Loucy (cell line): ENCODE data around the gene TIGD4.

Experiments used
- H2AFZ ChIP-seq: fragments of 200-600 bp; sonication (generic); 2 replicates; pipeline ENCODE4 v1.6.0; 2016; ENCODE audit warnings: antibody characterized with exemption, mild to moderate bottlenecking, low read length, moderate library complexity
- H3F3A ChIP-seq: fragments of 200-600 bp; 2 replicates; pipeline ENCODE4 v1.6.0; 2016; ENCODE audit warnings: antibody characterized with exemption, low read depth, mild to moderate bottlenecking
- H3K27me3 ChIP-seq: fragments of 200-600 bp; sonication (generic); 2 replicates; pipeline ENCODE4 v1.6.1; 2014; ENCODE audit warnings: low read length, mild to moderate bottlenecking; ENCODE audit not compliant: insufficient read depth, poor library complexity, severe bottlenecking
- H3K36me3 ChIP-seq: fragments of 200-600 bp; sonication (generic); 2 replicates; pipeline ENCODE4 v1.6.1; 2016; ENCODE audit warnings: low read length; ENCODE audit not compliant: insufficient read depth
- H3K4me1 ChIP-seq: fragments of 200-600 bp; sonication (generic); 2 replicates; pipeline ENCODE4 v1.5.1; 2014; ENCODE audit warnings: low read length, mild to moderate bottlenecking; ENCODE audit not compliant: insufficient read depth, poor library complexity, severe bottlenecking
- H3K4me2 ChIP-seq: fragments of 200-600 bp; sonication (generic); 2 replicates; pipeline ENCODE4 v1.6.0; 2014; ENCODE audit warnings: antibody characterized with exemption, low read length, low read depth, mild to moderate bottlenecking; ENCODE audit not compliant: poor library complexity, severe bottlenecking
- H3K4me3 ChIP-seq: fragments of 200-600 bp; sonication (generic); 2 replicates; pipeline ENCODE4 v1.5.1; 2014; ENCODE audit warnings: low read length, mild to moderate bottlenecking, mixed read lengths; ENCODE audit not compliant: poor library complexity, severe bottlenecking
- H3K79me2 ChIP-seq: fragments of 200-600 bp; sonication (generic); 2 replicates; pipeline ENCODE4 v1.6.1; 2014; ENCODE audit warnings: low read length; ENCODE audit not compliant: insufficient read depth
- H3K9ac ChIP-seq: fragments of 200-600 bp; sonication (generic); 2 replicates; pipeline ENCODE4 v1.6.0; 2014; ENCODE audit warnings: mild to moderate bottlenecking, low read depth, low read length, moderate library complexity; ENCODE audit not compliant: poor library complexity, severe bottlenecking
- H3K9me2 ChIP-seq: fragments of 200-600 bp; sonication (generic); replicated peaks from 2 replicates; pipeline ENCODE4 v1.6.1; 2016; ENCODE audit warnings: low read depth, low read length, mixed read lengths
- H3K9me3 ChIP-seq: fragments of 200-600 bp; sonication (generic); 2 replicates; pipeline ENCODE4 v1.6.1; 2014; ENCODE audit warnings: mild to moderate bottlenecking, antibody characterized with exemption, low read length, low read depth; ENCODE audit not compliant: insufficient read depth
- H4K20me1 ChIP-seq: fragments of 200-600 bp; sonication (generic); 2 replicates; pipeline ENCODE4 v1.6.0; 2014; ENCODE audit warnings: antibody characterized with exemption, low read length, mild to moderate bottlenecking; ENCODE audit not compliant: insufficient read depth, poor library complexity, severe bottlenecking
- EZH2phosphoT487 ChIP-seq: fragments of 200-600 bp; IDR thresholded peaks from 2 replicates; pipeline ENCODE4 v1.6.1; 2018; ENCODE audit warnings: antibody characterized with exemption, mild to moderate bottlenecking, moderate library complexity, borderline replicate concordance
- TF ChIP-seq, protein P1 (sequence below): fragments of 200-600 bp; sonication (generic); conservative IDR thresholded peaks from 2 replicates; pipeline ENCODE4 v1.5.1; 2014; ENCODE audit warnings: mild to moderate bottlenecking, antibody characterized with exemption, low read length

The TIGD4 gene

DNA sequence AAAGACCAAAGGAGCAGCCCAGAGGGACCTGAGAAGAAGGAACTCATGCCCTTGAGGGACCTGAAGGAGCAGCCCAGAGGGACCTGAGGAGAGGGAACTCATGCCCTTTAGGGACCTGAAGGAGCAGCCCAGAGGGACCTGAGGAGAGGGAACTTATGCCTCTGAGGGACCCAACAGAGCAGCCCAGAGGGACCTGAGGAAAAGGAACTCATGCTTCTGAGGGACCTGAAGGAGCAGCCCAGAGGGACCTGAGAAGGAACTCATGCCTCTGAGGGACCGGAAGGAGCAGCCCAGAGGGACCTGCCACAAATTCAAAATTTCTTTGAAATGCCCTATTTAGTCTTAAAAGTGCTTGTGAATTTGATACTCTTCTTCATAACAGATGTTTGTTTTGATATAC is 51.2 kb downstream of the TIGD4 start:
- no peak overlapping the region for H2AFZ ChIP-seq
- H3K79me2 ChIP-seq = no peaks in the 10 kb centered on the region
- H3K4me2 ChIP-seq = no peak overlapping the region
- H3K9ac ChIP-seq = no peak overlapping the region
- H4K20me1 ChIP-seq = no peaks in the 10 kb centered on the region
- H3F3A ChIP-seq = no peaks in the 10 kb centered on the region
- no peaks in the 10 kb centered on the region for H3K9me3 ChIP-seq
- H3K4me1 ChIP-seq = no peaks in the 10 kb centered on the region
- no peaks in the 10 kb centered on the region for H3K27me3 ChIP-seq
- H3K4me3 ChIP-seq = no peak overlapping the region
- no peaks in the 10 kb centered on the region for H3K9me2 ChIP-seq
- no peak for TF ChIP-seq EZH2phosphoT487
- TF ChIP-seq, protein P1, sequence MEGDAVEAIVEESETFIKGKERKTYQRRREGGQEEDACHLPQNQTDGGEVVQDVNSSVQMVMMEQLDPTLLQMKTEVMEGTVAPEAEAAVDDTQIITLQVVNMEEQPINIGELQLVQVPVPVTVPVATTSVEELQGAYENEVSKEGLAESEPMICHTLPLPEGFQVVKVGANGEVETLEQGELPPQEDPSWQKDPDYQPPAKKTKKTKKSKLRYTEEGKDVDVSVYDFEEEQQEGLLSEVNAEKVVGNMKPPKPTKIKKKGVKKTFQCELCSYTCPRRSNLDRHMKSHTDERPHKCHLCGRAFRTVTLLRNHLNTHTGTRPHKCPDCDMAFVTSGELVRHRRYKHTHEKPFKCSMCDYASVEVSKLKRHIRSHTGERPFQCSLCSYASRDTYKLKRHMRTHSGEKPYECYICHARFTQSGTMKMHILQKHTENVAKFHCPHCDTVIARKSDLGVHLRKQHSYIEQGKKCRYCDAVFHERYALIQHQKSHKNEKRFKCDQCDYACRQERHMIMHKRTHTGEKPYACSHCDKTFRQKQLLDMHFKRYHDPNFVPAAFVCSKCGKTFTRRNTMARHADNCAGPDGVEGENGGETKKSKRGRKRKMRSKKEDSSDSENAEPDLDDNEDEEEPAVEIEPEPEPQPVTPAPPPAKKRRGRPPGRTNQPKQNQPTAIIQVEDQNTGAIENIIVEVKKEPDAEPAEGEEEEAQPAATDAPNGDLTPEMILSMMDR = no peak
- no peaks in the 10 kb centered on the region for H3K36me3 ChIP-seq

DNA sequence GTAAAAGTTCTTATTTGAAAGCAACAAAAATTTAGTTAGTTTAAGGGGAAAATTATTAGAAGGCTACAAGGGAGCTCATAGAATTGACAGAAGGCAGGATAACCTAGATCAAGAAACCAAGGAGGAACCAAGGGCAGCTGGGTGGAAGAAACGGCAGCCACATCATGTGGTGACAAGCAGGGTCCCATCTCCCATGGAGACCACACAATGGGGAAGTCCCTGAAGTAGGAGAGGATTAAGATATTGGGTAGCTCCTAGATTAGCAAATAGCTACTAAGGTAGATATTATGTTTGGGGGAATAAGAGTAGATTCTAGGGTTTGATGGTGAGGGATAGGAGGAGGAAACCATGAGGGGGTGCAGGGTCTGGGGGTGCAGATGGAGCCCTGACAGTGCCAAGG is 51.7 kb downstream of the TIGD4 start:
- Histone ChIP-seq H3K9ac (no peak overlapping the region), H3K9me3 (no peaks in the 10 kb centered on the region), H2AFZ (no peak overlapping the region), H3K36me3 (no peaks in the 10 kb centered on the region), H3K9me2 (no peaks in the 10 kb centered on the region), H3K4me1 (no peaks in the 10 kb centered on the region), H3K4me3 (no peak overlapping the region), H3F3A (no peaks in the 10 kb centered on the region), H4K20me1 (no peaks in the 10 kb centered on the region), H3K27me3 (no peaks in the 10 kb centered on the region), H3K4me2 (no peak overlapping the region), H3K79me2 (no peaks in the 10 kb centered on the region)
- no peak for TF ChIP-seq EZH2phosphoT487
- TF ChIP-seq, protein P1 = no peak

DNA sequence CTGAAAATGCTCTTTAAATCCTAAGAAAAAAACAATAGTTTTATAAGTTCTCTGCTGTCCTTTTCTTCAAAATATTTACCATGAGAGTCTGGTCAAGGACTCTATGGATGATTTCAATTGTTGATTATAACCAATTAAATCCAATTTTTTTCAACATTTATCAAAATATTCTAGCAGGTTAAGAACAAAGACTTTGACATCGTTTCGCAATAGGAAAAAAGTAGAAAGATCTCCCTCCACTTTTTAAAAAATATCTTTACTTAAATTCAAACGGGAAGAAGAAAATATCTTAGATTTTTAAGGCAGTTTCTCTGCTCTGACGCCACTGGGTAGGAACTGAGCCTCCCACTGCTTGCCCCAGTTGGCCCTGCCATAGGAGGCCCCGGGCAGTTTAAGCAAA is 55.0 kb downstream of the TIGD4 start:
- Histone ChIP-seq H3K27me3 (no peaks in the 10 kb centered on the region), H3K9me2 (no peaks in the 10 kb centered on the region), H4K20me1 (no peaks in the 10 kb centered on the region), H3K36me3 (no peaks in the 10 kb centered on the region), H3F3A (no peaks in the 10 kb centered on the region), H3K4me1 (no peaks in the 10 kb centered on the region), H3K4me3 (no peak overlapping the region), H2AFZ (no peak overlapping the region), H3K4me2 (no peak overlapping the region), H3K9me3 (no peaks in the 10 kb centered on the region), H3K79me2 (no peaks in the 10 kb centered on the region), H3K9ac (no peak overlapping the region)
- TF ChIP-seq, protein P1 = no peak
- TF ChIP-seq EZH2phosphoT487 = no peak
